GM12872 (cell line): ENCODE results near the gene TUBA4A.

Experiments used
- TF ChIP-seq, protein P1 (sequence below): IDR thresholded peaks from 3 replicates; pipeline ENCODE4 v1.5.1; 2011; ENCODE audit warnings: low read depth, mild to moderate bottlenecking, low read length, moderate library complexity; ENCODE audit not compliant: insufficient read depth

Gene TUBA4A

DNA sequence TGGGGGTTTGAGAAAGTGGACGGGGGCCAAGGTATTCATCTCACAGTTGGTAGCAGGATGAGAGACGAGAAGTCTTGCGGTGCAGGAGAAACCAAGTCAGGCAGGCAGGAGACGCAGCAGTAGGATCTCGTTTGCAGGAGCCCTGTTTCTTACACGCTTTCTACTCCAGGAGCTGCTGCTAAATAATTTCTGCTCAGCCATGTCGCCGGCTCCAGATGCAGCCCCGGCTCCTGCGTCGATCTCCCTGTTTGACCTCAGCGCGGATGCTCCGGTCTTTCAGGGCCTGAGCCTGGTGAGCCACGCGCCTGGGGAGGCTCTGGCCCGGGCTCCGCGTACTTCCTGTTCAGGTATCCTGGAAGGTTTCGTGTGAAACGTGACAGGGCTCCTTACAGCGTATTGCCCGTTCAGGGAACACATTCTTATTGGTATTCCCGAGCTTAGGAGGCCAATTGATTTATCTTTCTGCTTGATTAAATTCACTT is 23.6 kb downstream of the TUBA4A start:
- TF ChIP-seq, protein P1, sequence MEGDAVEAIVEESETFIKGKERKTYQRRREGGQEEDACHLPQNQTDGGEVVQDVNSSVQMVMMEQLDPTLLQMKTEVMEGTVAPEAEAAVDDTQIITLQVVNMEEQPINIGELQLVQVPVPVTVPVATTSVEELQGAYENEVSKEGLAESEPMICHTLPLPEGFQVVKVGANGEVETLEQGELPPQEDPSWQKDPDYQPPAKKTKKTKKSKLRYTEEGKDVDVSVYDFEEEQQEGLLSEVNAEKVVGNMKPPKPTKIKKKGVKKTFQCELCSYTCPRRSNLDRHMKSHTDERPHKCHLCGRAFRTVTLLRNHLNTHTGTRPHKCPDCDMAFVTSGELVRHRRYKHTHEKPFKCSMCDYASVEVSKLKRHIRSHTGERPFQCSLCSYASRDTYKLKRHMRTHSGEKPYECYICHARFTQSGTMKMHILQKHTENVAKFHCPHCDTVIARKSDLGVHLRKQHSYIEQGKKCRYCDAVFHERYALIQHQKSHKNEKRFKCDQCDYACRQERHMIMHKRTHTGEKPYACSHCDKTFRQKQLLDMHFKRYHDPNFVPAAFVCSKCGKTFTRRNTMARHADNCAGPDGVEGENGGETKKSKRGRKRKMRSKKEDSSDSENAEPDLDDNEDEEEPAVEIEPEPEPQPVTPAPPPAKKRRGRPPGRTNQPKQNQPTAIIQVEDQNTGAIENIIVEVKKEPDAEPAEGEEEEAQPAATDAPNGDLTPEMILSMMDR: no peak

DNA sequence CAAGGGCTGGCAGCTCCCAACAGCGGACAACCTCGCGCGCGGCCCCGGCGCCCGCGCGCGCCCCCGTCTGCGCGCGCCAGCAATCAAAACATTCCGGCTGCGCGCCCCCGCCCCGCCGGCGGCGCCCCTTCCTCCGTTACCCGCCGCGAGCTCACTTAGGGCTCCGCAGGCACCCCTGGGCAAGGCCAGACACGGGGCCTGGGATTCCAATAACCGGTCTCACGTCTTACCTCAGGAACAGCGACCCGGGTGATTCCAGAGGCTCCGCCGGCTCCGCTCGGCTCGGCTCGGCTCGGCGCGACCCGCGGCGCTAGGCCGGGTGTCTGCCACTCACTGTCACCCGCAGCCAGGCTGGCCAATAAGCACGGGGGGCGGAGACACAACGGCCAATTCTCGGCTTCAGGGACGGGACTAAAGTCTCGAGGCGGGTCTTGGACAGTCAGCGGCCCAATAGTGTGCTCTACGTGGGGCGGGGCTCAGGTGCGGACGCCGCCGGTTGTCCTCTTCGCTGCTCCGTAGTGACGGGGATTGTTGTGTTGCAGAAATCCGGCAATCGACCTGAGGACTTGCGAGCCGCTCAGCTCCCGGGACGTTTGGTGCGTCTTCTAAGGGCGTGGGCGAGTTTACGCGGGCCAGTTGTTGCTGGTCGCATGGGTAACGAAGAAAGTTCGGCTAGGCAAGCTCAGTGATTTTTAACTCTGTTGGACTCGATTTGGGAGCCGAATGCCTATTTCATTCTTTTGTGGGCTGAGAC is 24.2 kb downstream of the TUBA4A start, which contains the start of the genes ANKZF1 and ATG9A:
Gene ANKZF1, plus strand, starts transcription at position 502 of the 754 bp plus-strand sequence. CDS start 452 bp downstream, outside the sequence.
Gene ATG9A, minus strand, starts transcription at position 332 of the 754 bp plus-strand sequence. CDS start 1,612 bp downstream, outside the sequence.
- TF ChIP-seq, protein P1: no peak

DNA sequence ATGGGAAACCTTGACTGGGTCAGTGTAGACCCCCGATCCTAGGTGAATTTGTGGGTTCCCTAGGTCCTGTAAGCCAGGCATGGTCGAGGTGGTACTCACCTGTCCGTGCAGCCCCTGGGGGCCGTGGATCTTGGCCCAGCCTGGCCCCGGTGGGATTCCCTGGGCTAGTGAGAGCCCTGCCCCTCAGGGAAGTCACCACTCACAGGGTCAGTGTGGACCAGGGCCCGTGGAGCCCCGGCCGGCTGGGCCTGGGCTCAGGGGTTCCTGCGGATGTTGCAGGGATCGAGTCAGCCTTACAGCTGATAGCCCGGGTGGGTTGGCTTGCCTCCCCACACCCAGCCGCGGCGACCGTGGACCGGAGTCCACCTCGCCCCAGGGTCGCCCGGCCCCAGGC is 24.8 kb downstream of the TUBA4A start:
- TF ChIP-seq, protein P1: no peak

DNA sequence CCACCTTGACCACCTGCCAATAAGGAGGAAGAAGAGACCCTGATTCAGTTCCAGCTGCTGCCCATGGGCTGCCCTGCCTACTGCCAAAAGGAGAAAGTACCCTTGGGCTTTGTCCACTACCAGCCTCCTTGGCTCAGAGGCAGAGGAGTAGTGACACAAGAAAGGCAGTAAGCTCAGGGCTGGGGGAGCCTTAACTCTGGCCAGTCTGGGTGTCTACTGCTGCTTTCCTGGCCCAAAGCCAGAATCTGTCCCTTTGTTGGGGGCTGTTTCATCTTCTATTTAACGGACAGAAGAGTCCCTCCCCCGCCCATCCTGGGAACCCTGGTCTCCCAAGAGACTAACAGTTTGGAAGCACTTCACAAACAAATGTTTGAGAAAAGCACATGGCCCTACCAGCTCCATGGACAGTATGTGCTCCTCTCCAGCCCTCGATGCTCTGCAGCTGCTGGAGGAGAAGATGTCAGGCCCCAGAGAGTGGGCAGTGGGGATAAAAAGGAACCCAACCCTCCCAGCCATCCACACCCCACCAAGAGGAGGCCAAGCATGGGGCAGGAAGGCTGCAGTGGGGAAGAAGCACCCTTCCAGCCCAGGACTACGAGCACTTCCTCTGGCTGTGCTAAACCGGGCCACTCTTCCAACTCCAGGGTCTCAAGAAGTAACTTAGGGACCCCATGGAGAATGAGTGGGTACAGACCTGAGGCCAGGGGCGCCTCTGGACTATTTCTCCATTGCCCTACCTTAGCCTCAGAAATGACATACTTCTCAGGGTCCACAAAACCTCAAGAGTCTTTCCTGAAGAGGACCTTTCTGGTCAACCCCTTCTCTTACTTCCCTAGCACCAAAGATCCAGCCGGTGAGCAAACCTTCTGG is 25.4 kb downstream of the TUBA4A start:
- TF ChIP-seq, protein P1: no peak

DNA sequence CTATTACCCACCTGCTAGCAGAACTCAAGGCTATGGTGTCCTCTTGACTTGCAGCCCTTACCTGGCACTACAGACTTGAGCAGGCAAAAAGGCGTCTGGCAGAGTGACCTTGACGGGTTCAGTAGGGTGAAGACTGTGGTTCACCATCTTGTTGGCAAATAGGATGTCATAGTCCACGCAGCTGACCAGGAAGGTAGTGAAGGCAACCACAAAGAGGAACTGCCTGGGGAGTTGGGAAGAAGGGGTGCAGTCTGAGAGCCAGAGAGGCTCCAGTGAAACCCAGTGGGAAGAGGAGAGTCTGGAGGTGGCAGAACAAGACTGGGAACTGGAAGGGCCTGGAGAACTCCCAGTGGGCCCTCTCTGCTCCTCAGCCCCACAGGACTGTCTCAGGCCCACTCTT is 28.4 kb downstream of the TUBA4A start:
- TF ChIP-seq, protein P1: no peak

DNA sequence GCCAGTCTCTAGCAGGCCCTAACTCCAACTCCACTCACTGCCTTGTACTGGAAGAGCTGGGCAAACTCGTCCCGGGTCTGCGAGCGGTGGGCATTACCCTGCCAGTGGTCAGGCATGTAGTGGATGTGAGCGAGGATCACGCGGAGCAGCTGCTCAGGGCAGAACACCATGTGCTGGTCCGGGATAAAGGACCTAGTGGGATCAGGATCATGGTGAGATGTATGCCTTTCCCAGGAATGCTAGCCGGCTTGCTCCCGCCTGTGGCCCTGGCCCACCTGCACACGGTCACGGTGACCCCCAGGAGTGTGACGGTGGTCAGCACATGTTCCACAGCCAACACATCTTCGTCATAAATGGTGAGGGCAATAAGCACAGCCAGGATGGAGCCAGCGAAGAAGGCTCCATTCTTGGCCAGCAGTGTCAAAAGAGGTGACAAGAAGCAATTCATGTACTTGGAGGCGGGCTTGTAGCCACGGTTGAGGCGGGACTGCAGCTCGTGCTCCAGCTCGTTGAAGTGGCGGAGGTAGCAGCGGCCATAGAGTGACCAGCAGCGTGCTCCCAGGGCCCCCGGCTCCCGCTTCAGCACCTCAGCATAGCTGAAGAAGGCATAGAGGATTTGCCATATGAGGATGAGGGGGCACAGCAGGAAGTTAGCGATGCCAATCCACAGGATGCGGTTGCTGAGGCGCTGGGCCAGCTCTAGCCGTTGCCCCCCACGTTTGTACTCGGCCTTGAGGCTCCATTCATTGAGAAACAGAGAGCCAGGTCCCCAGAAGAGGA is 29.7 kb downstream of the TUBA4A start:
- TF ChIP-seq, protein P1: no peak

DNA sequence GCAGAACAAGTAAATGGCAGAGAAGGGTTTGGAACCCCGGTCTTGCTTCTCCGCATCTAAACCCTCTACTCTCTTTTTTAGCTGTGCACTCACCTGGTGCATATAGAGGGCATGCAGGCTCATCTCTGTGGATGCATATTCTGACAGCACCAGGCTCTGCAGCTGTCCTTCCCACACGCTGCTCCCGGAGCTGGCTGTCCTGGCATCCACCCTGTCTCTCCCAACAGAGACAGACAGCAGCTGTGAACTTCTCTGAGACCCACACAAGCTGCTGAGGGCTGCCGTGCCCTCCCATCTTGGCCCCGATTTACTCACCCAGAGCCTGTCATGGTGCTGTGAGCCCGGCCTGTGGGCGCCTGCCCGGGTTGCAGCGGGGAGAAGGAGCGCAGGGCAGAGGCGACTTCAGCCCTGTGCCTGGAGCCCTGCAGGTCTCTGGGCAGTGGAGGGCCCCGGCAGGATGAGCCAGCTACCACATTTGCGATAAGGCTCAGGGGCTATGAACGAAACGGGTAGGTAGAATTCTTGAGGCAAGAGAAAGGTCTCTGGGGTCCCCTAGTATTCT is 31.7 kb downstream of the TUBA4A start:
- TF ChIP-seq, protein P1: no peak
